ENCODE data around the gene TNFRSF8.

Gene TNFRSF8

DNA sequence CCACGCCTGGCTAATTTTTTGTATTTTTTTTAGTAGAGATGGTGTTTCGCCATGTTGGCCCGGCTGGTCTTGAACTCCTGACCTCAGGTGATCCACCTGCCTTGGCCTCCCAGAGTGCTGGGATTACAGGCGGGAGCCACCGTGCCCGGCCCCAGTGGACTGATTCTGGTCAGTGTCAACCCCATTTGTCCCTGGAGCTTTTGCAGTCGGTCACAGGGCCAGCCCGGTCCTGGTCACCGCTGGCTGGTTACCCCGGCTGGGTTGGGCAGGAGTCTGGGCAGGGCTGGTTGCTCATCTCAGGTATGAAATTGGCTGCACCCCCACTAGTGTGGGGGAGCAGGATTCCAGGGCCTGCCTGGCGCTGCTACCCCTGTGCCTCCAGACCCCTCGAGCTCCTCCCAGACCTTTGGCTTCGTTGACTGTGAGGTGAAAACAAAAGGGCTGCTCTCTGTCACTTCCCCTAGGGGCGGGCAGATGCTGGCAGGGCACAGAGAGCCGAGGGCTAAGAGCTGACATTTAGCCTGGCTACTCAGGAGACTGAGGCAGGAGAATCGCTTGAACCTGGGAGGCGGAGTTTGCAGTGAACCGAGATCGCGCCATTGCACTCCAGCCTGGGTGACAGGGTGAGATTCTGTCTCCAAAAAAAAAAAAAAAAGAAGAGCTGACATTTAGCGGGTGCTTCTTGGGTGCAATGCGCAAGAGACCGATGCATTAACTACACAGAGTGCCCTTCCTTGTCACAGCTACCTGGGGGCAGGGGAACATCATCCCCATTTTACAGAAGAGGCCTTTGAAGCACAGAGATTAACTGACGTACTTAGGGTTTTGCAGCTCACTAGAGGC is 114.3 kb downstream of the TNFRSF8 start:
- no peak for DNase-seq

DNA sequence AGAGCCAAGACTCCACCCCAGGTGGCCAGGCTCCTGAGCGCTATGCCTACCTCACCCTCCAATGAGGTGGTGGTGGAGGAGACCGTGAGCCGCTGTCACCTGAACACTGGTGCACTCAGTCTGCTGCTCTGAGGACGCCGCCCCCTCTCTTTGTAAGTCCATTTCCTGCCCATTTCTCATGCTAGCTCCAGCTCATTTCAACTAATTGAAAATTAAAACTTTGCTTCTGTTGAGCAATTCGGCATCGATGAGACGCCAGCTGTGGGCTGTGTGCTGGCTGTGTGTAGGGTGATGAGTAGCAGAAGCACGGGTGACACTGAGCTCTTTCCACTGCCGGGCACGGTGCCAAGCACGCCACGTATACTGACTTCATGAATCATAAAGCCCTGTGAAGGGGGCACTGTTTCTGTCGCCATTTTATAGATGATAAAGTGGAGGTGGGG is 114.9 kb downstream of the TNFRSF8 start:
- peak; percentile 93 for DNase-seq

DNA sequence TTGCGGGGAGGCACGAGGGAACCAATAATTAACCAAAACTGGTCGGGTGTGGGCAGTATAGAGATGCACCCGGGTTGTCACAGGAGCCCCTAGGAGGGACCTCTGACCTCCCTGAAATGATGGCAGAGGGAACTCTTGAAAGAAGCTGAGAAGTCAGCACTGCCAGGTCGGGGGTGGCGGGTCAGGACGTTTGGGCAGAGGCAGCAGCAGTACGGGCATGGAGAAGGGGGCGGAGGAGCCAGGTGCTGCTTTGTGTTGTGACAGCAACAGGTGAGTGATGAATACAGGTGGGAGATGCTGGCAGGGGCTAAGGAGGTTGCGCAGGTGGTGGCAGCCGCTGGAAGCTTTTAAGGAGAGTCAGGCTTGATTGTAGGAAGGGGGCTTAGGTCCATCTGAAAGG is 115.4 kb downstream of the TNFRSF8 start:
- no peak for DNase-seq

DNA sequence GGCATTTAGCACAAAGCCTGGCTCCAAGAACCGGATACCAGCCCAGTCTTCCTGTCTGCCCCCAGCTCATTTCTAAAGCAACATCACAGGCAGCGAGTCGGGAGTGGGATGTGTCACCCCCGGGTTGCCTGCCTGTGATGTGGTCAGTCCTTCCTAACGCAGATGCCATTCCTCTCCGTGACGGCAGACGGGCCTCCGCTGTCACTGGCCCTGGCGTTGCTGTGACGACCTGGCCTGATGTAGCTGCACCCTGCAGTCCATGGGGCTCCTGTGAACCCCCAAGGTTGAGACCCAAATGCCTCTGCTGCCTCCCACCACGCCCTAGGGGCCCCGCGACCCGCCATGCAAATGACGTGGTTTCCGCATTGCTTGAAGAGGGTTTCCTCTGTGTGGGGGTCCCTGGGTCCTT is 116.0 kb downstream of the TNFRSF8 start:
- DNase-seq, result peak; percentile 83

GRCh38 chr1:12179676-12180075 is 116.6 kb downstream of the TNFRSF8 start:
- no peak for DNase-seq

DNA sequence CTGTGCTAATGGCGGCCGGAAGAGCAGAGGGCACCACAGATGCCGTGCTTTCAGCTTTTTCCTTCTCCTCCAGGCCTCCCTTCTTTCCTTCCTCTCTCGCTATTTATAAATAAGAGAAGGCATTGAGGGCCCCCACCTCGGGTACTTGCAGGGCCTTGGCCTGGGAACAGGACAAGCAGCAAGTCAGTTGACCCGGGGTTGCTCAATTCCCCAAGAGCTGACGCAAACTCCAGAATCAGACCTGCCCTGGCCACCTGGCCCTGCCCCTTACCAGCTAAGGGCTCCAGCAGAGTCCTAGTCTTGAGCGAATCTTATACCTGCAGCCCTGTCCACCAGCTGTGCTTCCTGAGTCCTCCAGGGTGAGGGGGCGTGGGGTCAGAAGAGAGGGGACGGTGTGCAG is 117.2 kb downstream of the TNFRSF8 start:
- no peak for DNase-seq

DNA sequence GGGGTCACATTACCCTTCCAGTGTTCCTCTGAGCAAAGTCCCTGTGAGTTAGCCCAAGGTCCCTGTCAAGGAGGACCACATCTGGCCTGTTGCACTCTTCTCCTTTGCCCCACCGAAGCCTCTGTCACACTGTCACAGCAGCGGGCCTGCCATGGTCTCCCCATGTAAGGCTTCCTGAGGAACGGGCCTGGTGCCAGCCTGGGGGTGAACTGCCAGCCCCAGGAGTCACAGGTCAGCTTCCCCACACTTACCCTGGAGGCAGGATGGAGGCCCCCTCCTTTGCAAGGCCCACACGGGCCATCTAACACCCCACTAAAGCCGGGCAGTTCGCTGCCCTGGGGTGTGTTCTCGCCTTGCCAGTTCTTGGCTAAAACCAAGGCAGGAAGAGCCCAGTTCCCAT is 117.8 kb downstream of the TNFRSF8 start:
- DNase-seq, result no peak

- no peak for DNase-seq
Measured at GRCh38 chr1:12181568-12181967, 118.5 kb downstream of the TNFRSF8 start.

DNA sequence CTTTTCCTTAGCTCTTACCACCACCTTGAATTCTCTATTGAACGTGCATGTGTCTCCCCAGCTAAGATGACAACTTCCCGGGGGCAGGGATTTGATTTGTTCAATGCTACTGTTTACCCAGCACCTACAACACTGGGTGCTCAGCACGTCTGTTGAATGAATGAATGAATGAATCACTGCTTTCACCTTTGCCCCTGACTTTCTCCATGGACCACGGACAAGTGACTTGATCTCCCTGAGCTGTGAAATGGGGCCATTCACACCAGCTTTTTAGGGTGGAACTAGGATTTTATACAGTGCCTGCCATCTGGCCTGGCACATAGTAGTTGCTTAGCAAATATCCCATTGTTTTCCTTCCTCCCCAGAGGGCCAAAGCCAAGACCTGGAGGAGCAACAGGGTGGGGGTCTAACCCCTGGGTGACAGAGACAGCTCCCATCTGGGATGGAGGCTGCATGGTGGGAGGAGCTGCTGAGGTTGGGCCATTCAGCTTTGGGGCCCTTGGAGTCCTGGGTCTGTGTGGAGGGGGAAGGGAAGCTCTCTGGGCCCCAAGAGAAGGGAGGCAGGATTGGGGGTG is 119.4 kb downstream of the TNFRSF8 start:
- no peak for DNase-seq

DNA sequence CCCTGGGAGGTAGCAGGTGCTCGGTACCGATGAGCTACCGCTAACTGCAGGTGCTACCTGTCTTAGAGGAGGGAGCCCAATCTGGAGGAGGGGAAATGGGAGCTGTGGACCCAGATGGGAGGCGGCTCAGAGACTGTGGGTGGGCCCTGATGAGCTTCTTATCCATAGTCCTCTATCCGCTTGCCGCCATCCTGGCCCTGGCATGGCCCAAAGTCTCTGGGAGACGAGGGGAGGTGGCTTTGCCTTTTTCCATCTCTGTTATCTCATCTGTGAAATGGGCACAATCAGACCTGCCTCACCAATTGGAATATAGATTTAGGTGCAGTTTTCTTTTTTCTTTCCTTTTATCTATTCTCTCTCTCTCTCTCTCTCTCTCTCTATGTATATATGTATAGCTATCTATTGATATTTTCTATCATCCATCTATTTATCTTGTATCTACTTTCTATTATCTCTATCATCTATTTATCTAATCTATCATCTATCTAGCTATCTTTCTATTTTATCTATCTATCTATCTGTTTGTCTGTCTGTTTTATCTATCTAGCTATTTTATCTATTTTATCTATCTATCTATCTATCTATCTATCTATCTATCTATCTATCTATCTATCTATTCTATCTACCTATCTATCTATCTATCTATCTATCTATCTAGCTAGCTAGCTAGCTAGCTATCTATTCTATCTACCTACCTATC is 120.1 kb downstream of the TNFRSF8 start:
- no peak for DNase-seq

GRCh38 chr1:12184008-12184681 is 121.0 kb downstream of the TNFRSF8 start:
- no peak for DNase-seq

GRCh38 chr1:12185036-12185917 is 122.2 kb downstream of the TNFRSF8 start:
- no peak for DNase-seq

GRCh38 chr1:12185918-12186678 is 123.0 kb downstream of the TNFRSF8 start:
- DNase-seq, result no peak

- DNase-seq, result no peak
Measured at GRCh38 chr1:12186679-12186985, 123.5 kb downstream of the TNFRSF8 start.

- no peak for DNase-seq
Measured at GRCh38 chr1:12188115-12188514, 125.0 kb downstream of the TNFRSF8 start.

DNA sequence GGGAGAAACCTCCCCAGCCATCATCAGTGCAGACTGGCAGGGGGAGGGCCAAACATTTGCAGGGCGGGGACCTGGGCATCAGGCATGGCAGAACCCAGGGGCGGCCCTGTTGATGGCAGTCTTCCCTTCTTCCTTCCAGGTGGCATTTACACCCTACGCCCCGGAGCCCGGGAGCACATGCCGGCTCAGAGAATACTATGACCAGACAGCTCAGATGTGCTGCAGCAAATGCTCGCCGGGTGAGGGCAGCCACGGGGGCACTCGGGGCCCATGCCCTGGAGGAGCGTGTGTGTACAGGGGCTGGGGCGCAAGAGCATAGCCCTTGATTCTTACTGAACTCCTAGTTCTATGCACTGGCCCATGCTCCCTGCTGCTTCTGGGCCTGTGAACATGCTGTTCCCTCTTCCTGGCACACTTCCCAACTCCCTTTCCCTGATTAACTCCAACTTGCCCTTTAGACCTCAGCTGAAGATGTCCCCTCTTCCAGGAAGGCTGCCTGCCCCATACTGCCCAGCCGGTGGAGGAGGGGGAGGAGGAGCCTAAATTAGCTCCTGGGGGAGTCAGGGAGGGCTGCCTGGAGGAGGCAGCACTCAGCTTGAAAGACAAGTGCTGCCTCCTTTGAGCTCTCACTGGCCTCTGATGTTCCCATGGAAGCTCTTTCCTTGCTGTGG is 125.7 kb downstream of the TNFRSF8 start:
- DNase-seq, result no peak

DNA sequence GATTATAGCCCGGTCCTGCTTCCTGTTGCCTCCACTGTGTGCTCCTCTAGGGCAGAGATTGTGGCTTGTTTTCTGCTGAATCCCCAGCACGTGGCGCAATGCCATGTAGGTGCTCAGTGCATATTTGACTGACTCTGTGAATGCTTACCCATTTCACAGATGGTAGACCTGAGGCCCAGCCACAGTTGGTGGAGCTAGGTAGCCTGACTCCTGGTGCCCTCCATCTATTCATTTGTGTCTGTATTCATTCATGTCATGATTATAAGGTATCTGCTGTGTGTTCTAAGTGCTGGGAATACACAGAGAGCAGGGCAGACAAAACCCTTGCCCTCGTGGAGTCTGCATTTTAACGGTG is 126.2 kb downstream of the TNFRSF8 start:
- DNase-seq, result no peak

GRCh38 chr1:12191242-12192032 is 128.3 kb downstream of the TNFRSF8 start:
- no peak for DNase-seq
